Measurements from ENCODE around the gene TOP1. TPM values are rescaled to one million over a fixed set of nuclear protein-coding genes. Genes with fewer than 3 reads are reported as not detected.

Gene TOP1
- total RNA-seq, 1 experiment from 2014 or later = 81.8 TPM

DNA sequence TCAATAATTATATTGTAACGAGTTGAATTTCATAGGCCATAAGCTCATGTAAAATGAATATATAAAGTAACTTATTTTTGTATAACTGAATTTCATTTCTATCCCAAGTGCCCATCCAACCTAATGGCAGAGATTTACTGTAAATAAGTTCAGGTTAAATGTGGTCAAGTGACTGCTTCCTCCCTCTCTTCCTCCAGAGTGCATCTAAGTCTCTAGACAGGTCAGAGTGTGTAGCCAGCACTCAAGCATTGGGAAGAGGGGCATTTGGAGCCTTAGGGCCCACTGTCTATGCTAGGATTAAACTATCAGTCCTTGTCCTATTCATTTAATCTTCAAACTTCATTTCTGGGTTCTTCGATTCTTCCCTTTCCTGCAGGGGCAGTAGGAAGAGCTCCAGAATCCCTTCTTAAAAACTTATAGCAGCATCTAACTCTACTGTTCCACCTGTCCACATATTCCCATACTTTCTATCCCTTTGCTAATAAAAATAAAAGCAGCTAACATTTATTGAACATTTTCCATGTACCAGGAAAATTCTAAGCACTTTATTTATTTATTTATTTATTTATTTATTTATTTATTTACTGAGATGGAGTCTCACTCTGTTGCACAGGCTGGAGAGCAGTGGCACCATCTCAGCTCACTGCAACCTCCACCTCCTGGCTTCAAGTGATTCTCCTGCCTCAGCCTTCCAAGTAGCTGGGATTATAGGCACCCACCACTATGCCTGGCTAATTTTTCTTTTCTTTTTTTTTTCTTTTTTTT is 36.1 kb upstream of the TOP1 start:
- DNase-seq (ENCODE audit: low spot score) (no peak), ATAC-seq (no peak)
- TF ChIP-seq ZNF396 (CRISPR knock-in tag; IDR thresholded peaks at IDR 0.05; ENCODE audit: borderline replicate concordance) (no peak), NR1H2 (CRISPR knock-in tag; IDR thresholded peaks at IDR 0.05) (no peak), SOX15 (CRISPR knock-in tag; IDR thresholded peaks at IDR 0.05) (no peak), TCF7 (CRISPR knock-in tag; IDR thresholded peaks at IDR 0.05; ENCODE audit: low read depth) (no peak), ATF1 (CRISPR knock-in tag; IDR thresholded peaks at IDR 0.05) (no peak), ZNF138 (CRISPR knock-in tag; conservative IDR thresholded peaks at IDR 0.05) (no peak), CREM (CRISPR knock-in tag; IDR thresholded peaks at IDR 0.05) (no peak), FOXJ3 (CRISPR knock-in tag; IDR thresholded peaks at IDR 0.05; ENCODE audit: borderline replicate concordance) (no peak), ZNF263 (CRISPR knock-in tag; IDR thresholded peaks at IDR 0.05; ENCODE audit: low read depth) (no peak), JAZF1 (CRISPR knock-in tag; IDR thresholded peaks at IDR 0.05) (no peak), SMAD3 (CRISPR knock-in tag; IDR thresholded peaks at IDR 0.05; ENCODE audit: borderline replicate concordance) (no peak), SMAD4 (CRISPR knock-in tag; IDR thresholded peaks at IDR 0.05) (no peak)
- TF ChIP-seq, protein P1, sequence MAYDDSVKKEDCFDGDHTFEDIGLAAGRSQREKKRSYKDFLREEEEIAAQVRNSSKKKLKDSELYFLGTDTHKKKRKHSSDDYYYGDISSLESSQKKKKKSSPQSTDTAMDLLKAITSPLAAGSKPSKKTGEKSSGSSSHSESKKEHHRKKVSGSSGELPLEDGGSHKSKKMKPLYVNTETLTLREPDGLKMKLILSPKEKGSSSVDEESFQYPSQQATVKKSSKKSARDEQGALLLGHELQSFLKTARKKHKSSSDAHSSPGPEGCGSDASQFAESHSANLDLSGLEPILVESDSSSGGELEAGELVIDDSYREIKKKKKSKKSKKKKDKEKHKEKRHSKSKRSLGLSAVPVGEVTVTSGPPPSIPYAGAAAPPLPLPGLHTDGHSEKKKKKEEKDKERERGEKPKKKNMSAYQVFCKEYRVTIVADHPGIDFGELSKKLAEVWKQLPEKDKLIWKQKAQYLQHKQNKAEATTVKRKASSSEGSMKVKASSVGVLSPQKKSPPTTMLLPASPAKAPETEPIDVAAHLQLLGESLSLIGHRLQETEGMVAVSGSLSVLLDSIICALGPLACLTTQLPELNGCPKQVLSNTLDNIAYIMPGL (CRISPR knock-in tag; IDR thresholded peaks at IDR 0.05) = no peak
- TF ChIP-seq, protein P2, sequence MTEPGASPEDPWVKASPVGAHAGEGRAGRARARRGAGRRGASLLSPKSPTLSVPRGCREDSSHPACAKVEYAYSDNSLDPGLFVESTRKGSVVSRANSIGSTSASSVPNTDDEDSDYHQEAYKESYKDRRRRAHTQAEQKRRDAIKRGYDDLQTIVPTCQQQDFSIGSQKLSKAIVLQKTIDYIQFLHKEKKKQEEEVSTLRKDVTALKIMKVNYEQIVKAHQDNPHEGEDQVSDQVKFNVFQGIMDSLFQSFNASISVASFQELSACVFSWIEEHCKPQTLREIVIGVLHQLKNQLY (CRISPR knock-in tag; IDR thresholded peaks at IDR 0.05) = no peak
- TF ChIP-seq, protein P3, sequence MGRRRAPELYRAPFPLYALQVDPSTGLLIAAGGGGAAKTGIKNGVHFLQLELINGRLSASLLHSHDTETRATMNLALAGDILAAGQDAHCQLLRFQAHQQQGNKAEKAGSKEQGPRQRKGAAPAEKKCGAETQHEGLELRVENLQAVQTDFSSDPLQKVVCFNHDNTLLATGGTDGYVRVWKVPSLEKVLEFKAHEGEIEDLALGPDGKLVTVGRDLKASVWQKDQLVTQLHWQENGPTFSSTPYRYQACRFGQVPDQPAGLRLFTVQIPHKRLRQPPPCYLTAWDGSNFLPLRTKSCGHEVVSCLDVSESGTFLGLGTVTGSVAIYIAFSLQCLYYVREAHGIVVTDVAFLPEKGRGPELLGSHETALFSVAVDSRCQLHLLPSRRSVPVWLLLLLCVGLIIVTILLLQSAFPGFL (CRISPR knock-in tag; IDR thresholded peaks at IDR 0.05; ENCODE audit: borderline replicate concordance) = no peak
- TF ChIP-seq, protein P4, sequence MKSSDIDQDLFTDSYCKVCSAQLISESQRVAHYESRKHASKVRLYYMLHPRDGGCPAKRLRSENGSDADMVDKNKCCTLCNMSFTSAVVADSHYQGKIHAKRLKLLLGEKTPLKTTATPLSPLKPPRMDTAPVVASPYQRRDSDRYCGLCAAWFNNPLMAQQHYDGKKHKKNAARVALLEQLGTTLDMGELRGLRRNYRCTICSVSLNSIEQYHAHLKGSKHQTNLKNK (CRISPR knock-in tag; IDR thresholded peaks at IDR 0.05) = no peak
- TF ChIP-seq, protein P5, sequence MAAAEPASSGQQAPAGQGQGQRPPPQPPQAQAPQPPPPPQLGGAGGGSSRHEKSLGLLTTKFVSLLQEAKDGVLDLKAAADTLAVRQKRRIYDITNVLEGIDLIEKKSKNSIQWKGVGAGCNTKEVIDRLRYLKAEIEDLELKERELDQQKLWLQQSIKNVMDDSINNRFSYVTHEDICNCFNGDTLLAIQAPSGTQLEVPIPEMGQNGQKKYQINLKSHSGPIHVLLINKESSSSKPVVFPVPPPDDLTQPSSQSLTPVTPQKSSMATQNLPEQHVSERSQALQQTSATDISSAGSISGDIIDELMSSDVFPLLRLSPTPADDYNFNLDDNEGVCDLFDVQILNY (CRISPR knock-in tag; IDR thresholded peaks at IDR 0.05) = no peak
- TF ChIP-seq, protein P6, sequence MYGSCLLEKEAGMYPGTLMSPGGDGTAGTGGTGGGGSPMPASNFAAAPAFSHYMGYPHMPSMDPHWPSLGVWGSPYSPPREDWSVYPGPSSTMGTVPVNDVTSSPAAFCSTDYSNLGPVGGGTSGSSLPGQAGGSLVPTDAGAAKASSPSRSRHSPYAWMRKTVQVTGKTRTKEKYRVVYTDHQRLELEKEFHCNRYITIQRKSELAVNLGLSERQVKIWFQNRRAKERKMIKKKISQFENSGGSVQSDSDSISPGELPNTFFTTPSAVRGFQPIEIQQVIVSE (CRISPR knock-in tag; IDR thresholded peaks at IDR 0.05; ENCODE audit: borderline replicate concordance) = no peak
- ChIA-PET CTCF (interaction anchor here (1.1 to 4.8 kb wide), 5 partner anchors 9 to 102 kb away, joined by 3 to 106 read pairs (median 22); no protein-coding TSS in a partner anchor), POLR2A (no interaction called here)
- Mint-ChIP-seq H3K9me3 (no peaks in the 10 kb centered on the region), H3K27me3 (ENCODE audit: low read depth) (peaks cover 7% of the 10 kb centered on the region; the same call in 1 of the 2 replicates), H3K4me1 (peaks cover 24% of the 10 kb centered on the region), H3K27ac (no peak overlapping the region), H3K4me3 (no peak overlapping the region), H3K36me3 (no peaks in the 10 kb centered on the region)

All from WTC11 (cell line).